Central memory CD4-positive, alpha-beta T cell (primary cell): ENCODE measurements around the gene OLAH.
"Not testable (repeated sequence)": the region's sequence is repeated elsewhere in the genome, so short reads cannot be mapped to it uniquely, and the experiment has no call there.

Experiments
- DNase-seq: peaks from one replicate; pipeline ENCODE4 v3.0.0; 2022
- total RNA-seq, 3 experiments: gene quantifications; one replicate each; lab custom pipeline; 2026; lab: John Stamatoyannopoulos, UW

Gene OLAH
- 0 to 0.11 (median 0.07) reads per million in 3 experiments for total RNA-seq

DNA sequence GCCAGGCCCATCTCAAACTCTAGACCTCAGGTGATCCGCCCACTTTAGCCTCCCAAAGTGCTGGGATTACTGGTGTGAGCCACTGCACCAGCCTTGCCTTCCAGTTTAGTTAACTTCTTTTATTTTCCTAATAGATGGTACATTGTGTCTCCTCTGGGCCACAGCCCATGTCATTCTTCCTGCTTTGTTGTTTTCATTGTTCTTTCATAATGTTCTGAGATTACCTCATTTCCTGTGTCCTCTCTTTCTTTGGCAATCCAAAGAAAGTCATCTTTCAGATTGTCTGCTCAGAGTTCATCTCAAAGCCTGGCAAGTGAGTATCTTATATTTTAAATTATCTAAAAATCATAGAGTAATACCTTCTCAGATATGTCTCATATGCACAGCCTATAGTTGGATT is at the start of gene OLAH:
Gene OLAH (plus strand): TSS at position 270 of the 400 bp plus-strand sequence. CDS start 3,346 bp downstream, outside the sequence.
- DNase-seq: no peak

DNA sequence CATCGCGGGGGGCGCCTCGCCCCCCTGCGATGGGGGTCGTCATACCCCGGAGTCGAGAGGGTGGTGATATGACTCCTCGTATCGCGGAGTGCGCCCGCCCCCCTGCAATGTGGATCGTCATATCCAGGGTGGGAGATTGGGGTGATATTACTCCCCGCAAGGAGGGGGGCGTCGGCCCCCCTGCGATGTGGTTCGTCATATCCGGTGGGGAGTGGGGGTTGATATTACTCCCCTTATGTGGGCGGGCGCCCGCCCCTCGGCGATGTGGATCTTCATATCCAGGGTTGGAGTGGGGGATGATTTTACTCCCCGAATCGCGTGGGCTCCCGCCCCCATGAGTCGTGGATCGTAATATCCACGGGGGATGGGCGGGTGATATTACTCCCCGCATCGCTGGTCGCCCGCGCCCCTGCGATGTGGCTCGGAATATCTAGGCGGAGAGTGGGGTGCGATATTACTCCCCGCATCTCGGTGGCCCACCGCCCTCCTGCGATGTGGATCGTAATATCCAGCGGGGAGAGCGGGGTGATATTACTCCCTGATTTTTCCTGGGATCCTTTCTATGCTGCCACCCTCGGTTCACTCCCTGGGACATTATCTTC is 47.7 kb upstream of the OLAH start:
- DNase-seq: no peak

DNA sequence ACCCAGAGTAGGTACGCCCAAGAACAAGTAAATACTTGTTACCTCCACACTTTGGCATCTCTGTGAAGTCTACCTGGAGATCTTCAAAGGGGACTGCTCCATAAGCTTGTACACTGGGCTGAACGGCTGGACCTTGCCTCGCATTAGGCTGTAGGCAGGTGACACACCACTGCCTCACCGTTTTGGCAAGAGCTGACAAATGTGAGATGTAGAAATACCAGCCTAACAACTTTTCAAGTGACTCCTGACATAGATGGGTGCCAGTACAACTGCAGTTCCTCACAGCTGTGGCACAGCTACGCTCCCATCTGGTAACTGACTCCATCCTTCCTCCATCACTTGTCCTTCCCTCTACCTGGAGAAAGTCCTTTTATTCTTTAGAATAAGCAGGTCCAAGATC is 30.2 kb upstream of the OLAH start:
- DNase-seq: not testable (repeated sequence)

DNA sequence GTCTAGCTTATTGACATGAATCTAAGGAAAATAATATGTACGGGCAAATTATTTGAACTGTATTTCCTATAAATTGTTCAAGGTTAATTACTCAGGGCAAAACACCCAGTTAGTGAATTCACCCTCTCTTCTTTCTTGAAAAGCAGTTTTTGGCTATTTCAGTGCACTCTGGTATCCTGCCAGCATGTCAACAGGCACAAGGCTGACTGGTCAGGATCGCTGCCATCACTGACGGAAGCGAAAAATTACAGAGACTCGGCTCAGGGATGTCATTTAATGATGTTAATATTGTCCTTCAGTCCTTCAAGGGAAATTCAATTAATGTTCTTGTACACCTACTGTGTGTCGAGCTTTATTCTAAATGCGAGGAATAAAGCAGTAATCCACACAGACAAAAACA is 28.3 kb upstream of the OLAH start:
- no peak for DNase-seq

DNA sequence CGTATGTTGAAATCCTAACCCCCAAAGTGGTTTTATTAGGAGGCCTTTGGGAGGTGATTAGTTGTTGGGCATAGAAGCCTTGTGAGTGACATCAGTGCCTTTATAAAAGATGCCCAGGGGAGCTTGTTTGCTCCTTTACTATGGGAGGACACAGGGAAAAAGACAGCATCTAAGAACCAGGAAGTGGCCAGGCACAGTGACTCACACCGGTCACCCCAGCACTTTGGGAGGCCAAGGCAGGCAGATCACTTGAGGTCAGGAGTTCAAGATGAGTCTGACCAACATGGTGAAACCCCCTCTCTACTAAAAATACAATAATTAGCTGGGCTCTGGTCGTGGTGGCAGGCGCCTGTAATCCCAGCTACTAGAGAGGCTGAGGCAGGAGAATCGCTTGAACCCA is 22.8 kb upstream of the OLAH start:
- DNase-seq: not testable (repeated sequence)

DNA sequence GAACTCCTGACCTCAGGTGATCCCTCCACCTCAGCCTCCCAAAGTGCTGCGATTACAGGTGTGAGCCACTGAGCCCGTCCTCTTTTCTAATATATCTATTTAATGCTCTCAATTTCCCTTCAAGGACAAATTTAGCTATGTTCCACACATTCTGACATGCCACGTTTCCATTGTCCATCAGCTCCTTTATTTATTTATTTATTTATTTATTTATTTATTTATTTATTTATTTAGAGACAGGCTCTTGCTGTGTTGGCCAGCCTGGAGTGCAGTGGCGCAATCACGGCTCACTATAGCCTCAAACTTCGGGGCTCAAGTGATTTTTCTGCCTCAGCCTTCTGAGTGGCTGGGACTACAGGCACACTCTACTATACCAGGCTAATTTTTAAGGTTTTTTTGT is 20.7 kb upstream of the OLAH start:
- not testable (repeated sequence) for DNase-seq

DNA sequence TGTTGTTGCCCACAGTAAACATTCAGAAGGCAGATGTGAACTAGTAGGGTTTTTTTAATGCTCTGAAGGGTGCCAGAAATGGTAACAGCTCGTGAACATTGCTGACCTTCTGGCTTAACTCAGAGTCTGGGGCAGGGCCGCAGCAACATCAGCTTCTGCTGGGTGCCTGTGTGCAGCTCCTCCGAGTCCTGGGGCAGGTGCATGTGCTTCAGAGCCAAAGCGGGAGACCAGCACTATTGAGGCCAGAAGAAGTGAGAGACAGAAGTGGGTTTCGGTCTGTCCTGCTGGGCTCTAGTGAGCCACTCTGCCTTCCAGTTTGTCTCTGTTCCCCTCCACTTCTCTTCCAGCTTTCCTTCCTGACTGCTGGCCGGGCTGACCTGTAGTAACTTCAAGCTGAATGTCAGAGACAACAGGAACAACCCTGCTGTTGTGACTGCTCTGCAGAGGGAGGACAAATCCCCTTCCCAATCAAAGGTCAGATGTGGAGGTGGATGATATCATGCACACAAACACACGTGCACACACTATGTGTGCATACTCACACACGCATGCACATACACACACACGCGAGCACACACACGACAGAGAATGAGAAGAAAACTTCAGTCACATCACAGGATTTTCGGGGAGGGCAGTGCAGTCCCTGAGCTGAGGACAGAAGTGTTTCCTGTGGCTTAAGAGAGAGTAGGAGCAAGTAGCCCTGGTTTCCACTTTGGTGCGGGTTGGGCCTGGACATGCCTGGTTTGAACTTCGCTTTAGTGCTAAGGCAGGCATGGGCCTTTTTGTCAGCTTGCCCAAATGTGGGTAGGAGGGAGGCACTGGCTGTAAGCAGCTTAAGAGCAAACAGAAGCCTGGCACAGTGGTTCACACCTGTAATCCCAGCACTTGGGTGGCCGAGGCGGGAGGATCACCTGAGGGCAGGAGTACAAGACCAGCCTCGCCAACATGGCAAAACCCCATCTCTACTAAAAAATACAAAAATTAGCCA is 19.4 kb upstream of the OLAH start:
- not testable (repeated sequence) for DNase-seq

DNA sequence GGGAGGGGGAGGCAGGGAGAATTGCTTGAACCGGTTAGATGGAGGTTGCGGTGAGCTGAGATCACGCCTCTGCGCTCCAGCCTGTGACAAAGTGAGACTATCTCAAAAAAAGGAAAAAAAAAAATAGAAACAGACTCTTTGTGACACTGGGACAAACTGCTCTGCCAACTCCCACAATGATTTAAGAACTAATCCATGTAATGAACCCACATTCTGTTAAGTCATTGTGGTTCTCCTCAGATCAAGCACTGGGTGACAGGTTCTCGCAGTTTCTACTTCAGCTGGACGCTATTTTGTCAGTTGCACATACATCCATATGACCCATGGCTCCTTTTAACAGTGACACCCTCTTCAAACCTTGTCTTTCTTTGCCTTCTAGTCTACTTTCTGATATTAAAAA is 18.7 kb upstream of the OLAH start:
- not testable (repeated sequence) for DNase-seq

DNA sequence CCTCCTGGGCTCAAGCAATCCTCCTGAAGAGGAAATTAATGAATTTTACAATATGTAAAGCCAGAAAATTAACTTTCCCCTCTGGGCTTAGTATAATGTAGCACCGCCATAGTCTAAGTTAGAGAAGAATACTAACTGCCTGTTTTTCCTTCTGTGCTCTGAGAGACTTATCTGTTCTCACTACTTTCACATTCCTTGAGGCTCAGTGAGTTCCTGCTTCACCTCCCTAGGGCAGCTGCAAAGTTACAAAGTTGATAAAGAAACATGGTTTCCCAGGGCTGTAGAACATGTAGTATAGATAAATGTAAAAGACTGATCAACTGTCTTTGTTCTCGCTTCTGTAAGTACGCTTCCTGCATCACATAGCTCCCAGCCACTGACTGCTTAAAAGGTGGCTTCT is 16.0 kb upstream of the OLAH start:
- no peak for DNase-seq

DNA sequence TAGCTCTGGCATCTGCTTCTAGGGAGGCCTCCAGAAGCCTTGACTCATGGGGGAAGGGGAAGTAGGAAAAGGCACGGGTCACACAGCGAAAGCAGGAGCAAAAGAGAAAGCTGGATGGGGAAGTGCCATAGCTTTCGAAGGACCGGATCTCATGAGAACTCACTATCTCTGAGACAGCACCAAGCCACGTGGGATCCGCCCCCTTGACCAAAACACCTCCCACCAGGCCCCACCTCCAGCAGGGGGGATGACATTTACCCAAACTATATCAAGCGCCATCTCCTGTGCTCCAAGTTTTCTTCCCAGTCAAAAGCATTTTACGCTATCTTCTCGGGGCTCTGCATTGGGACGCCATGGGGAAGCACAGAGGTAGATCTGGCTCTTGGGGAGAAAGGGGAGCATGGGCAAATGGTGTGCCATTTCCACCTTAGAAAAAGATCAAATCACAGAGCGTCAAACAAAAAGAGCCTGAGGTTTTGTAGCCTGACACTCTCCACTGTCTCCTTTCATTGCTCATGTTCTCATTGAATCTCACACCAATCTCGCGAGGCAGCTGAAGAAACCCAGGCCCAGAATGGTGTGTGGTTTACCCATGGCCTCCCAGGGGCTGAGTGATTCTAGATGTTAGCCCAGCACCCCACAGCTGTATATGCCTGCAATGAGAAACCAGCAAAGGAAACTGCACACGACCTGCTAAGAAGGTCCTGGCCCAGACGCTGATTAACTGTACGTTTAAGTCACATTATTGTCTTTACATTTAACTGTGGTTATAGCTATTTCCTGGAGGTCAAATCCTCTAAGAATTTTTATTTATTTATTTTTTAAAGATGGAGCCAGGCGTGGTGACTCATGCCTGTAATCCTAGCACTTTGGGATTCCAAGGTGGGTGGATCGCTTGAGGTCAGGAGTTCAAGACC is 8.1 kb upstream of the OLAH start:
- no peak for DNase-seq

DNA sequence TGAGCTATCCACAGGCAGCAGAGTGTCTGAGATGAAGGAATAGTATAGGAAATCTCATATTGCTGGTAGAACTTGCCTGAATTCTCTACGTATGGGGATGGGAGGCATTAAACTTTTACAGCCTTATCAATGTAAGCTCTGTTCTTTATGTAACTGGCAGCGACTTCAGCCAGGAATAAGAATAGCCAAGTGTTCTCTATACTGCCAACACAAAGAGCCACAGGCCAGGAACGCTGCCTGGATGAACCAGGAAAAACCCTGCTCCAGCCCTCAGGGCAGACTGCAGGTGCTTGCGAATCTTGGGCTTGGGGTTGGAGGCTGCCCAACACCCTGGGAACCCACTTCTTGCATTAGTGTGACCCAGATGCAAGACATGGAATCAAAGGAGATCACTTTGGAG is 6.1 kb upstream of the OLAH start:
- DNase-seq: no peak

DNA sequence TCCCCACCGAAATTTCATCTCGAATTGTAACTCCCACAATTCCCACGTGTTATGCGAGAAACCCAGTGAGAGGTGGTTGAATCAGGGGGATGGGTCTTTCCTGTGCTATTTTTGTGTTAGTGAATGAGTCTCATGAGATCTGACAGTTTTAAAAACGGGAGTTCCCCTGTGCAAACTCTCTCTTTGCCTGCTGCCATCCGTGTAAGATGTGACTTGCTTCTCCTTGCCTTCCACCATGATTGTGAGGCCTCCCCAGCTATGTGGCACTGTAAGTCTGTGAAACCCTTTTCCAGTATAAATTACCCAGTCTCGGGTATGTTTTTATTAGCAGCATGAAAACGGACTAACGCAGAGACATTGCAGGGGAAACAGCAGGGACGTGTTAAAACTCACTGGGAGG is 5.3 kb upstream of the OLAH start:
- DNase-seq: no peak

DNA sequence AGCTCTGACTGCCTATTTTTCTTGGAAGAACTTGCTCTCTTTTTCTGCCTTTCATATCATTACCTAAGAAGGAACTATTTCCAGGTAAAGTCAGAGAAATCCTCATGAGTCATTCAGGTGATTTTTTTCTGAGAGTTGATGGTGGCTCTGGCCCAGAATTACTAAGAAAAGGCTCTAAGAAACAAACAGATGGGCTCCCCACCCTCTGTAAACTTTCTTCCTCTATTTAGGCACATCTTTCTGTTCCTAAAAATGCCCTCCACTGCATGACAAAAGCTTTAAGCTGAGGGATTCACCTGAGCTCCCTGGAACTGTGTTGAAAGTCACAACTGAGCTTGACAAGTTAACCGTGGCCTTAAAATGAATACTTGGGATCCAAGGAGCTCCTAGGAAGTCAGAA is 1.6 kb downstream of the OLAH start:
- no peak for DNase-seq

DNA sequence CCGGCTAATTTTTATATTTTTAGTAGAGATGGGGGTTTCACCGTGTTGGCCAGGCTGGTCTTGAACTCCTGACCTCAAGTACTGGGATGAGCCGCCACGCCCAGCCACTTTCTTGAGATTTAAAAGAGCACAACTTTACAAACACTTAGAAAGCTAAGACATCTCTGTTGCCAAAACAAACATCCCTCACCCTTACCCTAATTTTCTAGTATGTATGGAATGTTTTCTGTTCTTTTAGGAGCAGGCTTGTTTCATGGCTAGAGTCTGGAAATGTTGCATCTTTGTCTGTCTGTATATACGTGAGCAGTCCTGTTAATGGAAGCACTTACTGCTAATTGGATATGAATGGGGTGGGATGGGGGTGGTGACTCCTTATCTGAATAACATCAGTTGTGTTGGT is 2.9 kb downstream of the OLAH start:
- no peak for DNase-seq

DNA sequence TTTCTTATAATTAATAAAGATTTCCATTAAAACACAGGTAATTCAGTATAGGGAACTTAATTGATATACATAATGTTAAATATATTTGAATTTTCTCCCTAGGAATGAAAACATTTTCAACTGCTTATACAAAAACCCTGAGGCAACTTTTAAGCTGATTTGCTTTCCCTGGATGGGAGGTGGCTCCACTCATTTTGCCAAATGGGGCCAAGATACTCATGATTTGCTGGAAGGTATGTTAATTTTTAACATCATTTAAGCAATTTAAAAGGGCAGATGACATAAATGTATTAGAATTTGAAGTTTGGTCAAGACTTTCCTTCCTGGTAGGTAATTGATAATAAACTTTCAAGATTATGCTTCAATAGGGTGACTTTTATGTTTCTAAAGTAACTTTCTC is 5.8 kb downstream of the OLAH start:
- no peak for DNase-seq

DNA sequence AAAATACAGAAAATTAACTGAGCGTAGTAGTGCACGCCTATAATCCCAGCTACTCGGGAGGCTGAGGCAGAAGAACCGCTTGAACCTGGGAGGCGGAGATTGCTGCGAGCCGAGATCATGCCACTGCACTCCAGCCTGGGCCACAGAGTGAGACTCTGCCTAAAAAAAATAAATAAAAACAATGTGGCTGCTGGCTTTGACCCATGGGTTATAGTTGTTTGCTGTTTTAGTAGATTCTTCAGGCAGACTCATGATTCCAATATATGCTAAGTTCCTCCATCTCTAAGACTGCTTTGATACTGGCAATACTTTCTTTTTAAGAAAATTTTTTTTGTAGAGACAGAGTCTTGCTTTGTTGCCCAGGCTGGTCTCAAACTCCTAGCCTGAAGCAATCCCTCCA is 8.4 kb downstream of the OLAH start:
- DNase-seq: no peak

DNA sequence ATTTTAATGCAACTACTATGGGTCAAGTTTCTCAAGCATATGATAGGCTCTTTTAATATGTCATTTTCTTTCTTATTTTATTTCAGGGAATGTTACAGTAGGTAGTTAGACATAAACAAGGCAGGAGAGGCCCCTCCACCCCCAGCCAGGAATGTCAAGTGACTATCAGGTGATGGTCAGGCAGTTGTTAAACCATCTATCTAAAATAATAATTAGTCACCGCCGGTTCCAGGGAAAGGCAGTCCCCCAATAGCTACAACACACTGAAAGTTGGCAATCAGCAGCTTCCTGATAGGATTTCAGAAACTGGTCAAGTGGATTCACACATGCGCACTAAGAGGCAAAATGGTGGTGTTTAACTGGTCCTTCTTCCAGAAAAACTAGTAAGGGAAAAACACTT is 9.3 kb downstream of the OLAH start:
- no peak for DNase-seq

DNA sequence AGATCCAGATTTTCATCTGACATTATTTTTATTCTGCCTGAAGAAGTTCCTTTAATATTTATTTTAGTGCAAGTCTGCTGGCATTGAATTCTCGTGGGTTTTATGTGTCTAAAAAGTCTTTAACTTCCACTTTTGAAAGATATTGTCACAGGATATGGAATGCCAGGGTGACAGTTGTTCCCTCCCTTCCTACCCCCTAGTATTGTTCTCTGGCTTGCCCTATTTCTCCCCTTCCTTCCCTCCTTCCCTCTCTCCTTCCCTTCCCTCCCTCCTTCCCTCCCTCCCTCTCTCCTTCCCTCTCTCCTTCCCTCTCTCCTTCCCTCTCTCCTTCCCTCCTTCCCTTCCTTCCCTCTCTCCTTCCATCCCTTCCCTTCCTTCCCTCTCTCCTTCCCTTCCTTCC is 14.9 kb downstream of the OLAH start:
- no peak for DNase-seq

DNA sequence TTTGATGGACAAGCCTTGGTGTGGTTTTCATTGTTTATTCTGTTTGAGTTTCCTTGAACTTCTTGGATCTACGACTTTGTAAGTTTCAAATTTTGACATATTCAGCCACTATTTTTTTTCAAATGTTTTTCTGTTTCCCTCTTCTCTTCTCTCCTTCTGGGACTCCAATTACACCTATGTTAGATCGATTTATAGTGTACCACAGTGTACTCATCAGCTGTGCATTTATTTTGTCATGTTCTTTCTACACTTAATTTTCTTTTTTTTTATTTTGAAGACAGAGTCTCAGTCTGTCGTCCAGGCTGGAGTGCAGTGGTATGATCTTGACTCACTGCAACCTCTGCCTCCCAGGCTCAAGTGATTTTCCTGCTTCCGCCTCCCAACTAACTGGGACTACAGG is 16.2 kb downstream of the OLAH start:
- DNase-seq: no peak

DNA sequence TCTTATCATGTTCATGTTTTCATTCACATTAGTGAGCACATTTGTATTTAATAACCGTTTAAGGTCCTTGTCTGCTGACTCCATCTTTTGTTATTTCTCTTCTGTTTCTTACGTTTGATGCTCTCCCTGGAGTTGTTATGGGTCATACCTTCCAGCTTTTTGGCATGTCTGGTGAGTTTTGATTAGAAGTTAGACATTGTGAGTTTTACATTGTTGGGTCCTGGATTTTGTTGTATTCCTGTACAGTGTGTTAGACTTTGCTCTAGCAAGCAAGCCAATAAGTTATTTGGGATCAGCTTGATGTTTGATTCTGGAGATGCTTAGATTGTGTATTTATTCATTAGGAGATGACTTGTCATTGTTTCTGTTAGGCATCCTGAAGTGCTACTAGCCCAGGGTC is 16.9 kb downstream of the OLAH start:
- DNase-seq: no peak

DNA sequence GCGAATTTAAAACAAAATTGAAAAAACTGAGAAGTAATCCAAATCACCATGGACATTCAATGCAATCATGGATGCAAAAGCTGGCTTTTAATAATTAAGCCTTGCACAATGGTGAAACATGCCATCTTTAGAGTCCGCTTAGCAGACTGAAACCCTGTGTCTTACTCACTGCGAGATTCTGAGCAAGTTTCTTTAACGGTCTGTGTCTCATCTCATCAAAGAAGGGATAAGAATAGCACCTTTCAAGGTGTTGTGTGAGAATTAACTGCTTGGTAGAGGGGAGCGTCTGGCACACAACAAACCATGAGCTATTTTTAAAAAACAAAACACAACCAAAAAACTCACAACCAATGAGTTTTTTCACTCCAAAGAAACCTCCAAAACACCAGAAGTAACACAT is 23.4 kb downstream of the OLAH start:
- no peak for DNase-seq

DNA sequence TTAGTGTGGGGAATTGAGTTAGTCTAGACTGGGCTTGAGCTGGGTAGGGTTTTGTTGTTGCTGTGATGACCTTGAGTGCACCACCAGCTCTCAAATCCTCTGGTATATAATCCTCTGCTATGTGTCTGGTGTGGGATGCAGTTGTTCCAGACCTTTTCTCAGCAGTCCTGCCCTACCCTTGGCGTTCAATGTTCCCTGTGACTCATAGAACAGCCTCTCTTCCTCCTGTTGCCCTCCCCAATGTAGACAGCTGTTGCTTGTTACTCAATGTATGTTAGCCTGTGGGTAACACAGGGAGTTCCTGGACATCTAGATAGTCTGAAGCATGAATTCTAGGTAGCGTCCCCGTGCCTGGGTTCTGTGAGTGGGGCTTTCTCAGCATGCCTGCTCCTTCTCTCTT is 25.1 kb downstream of the OLAH start:
- DNase-seq: no peak

DNA sequence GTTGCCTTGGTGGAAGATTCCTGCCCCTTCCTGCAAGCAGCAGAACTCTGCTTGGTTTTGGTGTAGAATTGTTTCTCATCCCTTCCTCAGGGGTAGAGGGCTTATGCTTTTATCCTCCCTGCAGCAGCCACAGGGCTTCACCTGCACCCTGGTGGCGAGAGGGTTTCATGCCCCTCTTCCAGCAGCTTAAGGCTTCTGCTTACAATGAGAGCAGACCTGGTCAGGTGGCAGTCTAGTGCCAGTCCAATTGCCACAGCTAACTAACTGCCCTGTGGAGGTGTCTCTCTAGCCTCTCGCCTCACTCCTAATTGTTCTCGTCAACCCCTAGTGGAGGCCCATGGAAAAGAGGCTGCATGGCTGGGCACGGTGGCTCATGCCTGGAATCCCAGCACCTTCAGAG is 25.5 kb downstream of the OLAH start:
- DNase-seq: no peak
